ENCODE results near the gene CNTNAP2. TPM values are rescaled to one million over a fixed set of nuclear protein-coding genes. Genes with fewer than 3 reads are reported as not detected.

CNTNAP2 gene
- total RNA-seq, 1 donor from 2014 or later, result not detected

DNA sequence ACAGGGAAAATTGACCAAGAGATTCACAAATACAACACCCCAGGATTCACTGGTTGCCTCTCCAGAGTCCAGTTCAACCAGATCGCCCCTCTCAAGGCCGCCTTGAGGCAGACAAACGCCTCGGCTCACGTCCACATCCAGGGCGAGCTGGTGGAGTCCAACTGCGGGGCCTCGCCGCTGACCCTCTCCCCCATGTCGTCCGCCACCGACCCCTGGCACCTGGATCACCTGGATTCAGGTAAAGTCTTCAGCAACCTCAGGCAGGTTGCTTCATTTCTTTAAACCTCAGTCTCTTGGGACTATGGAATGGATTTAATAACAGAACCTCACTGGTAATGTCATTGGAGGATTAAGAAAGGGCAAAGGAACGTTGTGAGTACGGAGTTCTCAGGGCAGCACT, 2267.1 kb downstream of the CNTNAP2 start:
- Mint-ChIP-seq H3K36me3 (ENCODE audit: low read depth) (no peaks in the 10 kb centered on the region), H3K4me1 (ENCODE audit: low read depth) (no peaks in the 10 kb centered on the region), H3K27ac (no peak overlapping the region), H3K9me3 (no peaks in the 10 kb centered on the region), H3K27me3 (ENCODE audit: insufficient read depth) (peaks cover 3% of the 10 kb centered on the region), H3K4me3 (no peak overlapping the region)
- DNase-seq (ENCODE audit: low spot score), result no peak
- intact Hi-C loops (cut with micrococcal nuclease), result no loop called here

DNA sequence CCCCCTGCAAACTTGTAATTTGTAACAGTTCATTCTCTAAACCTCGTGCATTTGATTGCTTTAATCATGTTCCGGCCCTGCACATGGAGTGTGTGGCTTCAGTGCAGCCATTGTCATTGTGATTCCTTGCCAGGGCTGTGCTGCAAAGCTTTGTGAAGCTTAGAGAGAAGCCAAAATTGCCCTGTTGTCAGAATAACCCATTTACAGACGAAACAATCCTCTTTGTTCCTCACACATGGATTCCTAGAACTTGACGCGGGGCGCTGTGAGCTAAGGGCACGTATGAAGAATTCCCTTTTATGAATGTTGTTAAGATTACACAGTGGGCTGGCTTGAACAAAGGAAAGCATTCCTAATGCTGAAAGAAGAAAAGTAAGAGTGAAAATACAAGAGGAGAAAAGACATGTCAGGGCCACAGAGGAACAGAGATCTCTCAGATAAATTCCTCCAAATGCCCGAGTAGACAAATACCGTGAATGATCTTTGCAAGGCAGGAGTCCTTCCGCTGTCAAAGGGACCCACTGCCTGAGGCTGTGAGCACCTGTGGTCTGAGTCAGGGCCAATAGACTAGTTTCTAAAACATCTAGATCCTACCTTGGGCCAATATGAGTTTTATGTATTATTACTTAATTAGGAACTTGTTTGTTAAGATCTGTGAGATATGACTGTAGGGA, 2268.5 kb downstream of the CNTNAP2 start:
- Mint-ChIP-seq H3K9me3 (peaks cover 4% of the 10 kb centered on the region), H3K4me3 (no peak overlapping the region), H3K4me1 (ENCODE audit: low read depth) (no peaks in the 10 kb centered on the region), H3K27me3 (ENCODE audit: insufficient read depth) (peaks cover 3% of the 10 kb centered on the region), H3K36me3 (ENCODE audit: low read depth) (no peaks in the 10 kb centered on the region), H3K27ac (no peak overlapping the region)
- DNase-seq (ENCODE audit: low spot score), result no peak
- intact Hi-C loops (cut with micrococcal nuclease), result no loop called here

DNA sequence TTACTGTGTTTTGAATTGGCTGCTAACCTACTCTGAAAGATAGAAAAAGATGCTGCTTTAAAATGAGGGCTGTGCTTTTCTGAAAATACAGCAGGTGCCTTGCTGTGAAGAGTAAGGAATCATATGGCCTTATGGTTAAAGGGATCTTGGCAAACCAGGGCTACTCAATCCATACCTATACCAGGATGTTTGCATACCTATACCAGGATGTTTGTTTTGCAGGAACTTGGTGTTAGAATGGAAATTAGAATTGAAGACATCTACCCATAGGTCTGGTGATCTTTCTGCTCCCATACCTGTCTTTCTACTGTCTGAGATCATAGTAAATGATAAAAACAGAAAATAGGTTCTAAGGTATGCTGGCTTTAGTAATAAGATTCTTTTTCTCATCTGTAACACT, 2273.8 kb downstream of the CNTNAP2 start:
- no peak overlapping the region for H3K4me3 Mint-ChIP-seq
- DNase-seq (ENCODE audit: low spot score), result no peak
- peaks cover 5% of the 10 kb centered on the region for H3K27me3 Mint-ChIP-seq (ENCODE audit: insufficient read depth)
- intact Hi-C loops (cut with micrococcal nuclease), result no loop called here
- H3K9me3 Mint-ChIP-seq, result peaks cover 4% of the 10 kb centered on the region
- no peaks in the 10 kb centered on the region for H3K36me3 Mint-ChIP-seq (ENCODE audit: low read depth)
- H3K4me1 Mint-ChIP-seq (ENCODE audit: low read depth), result no peaks in the 10 kb centered on the region
- H3K27ac Mint-ChIP-seq, result no peak overlapping the region

DNA sequence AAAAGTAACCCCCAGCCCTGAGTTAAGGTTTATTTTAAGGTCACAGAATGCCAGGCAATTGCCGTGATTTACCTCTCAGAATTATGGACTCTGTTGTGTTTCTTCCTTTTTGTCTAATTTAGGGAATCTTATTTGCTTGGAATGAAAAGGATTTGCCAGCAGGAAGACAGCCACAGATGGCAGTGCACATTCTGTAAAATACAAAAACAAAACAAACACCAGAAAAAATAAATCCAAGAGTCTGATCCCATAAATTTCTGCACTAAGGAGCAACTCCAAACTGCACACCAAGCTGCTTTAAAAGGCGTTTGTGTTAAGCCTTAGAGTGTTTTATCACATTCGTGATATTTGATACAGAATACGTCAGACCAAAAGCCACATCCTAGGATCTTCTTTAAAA, 2275.0 kb downstream of the CNTNAP2 start:
- peaks cover 4% of the 10 kb centered on the region for H3K9me3 Mint-ChIP-seq
- peaks cover 5% of the 10 kb centered on the region for H3K27me3 Mint-ChIP-seq (ENCODE audit: insufficient read depth)
- no peak overlapping the region for H3K27ac Mint-ChIP-seq
- H3K4me3 Mint-ChIP-seq, result no peak overlapping the region
- H3K4me1 Mint-ChIP-seq (ENCODE audit: low read depth), result no peaks in the 10 kb centered on the region
- no peaks in the 10 kb centered on the region for H3K36me3 Mint-ChIP-seq (ENCODE audit: low read depth)
- DNase-seq (ENCODE audit: low spot score), result no peak
- intact Hi-C loops (cut with micrococcal nuclease), result no loop called here

DNA sequence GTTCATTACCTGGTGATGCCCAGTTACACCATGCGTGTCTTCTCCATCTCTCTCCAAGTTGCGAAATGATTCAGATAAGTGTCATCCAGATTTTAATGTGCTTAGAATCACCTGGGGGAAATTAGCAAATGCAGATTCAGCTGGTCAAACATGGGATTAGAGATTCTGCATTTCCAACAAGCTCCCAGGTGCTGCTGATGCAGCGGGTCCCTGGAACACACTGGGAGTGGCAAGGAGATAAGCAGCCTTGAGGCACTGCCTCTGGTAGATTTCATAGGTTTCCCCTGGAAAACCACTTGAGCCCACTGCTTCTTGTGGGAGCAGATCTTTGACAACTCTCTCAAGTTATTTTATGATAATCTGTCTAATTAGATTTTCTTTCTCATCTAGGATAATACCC, 2278.0 kb downstream of the CNTNAP2 start:
- H3K27ac Mint-ChIP-seq, result no peak overlapping the region
- no peaks in the 10 kb centered on the region for H3K36me3 Mint-ChIP-seq (ENCODE audit: low read depth)
- peaks cover 16% of the 10 kb centered on the region for H3K27me3 Mint-ChIP-seq (ENCODE audit: insufficient read depth)
- no peaks in the 10 kb centered on the region for H3K4me1 Mint-ChIP-seq (ENCODE audit: low read depth)
- H3K4me3 Mint-ChIP-seq, result no peak overlapping the region
- no peaks in the 10 kb centered on the region for H3K9me3 Mint-ChIP-seq
- DNase-seq (ENCODE audit: low spot score), result no peak
- intact Hi-C loops (cut with micrococcal nuclease), result no loop called here

DNA sequence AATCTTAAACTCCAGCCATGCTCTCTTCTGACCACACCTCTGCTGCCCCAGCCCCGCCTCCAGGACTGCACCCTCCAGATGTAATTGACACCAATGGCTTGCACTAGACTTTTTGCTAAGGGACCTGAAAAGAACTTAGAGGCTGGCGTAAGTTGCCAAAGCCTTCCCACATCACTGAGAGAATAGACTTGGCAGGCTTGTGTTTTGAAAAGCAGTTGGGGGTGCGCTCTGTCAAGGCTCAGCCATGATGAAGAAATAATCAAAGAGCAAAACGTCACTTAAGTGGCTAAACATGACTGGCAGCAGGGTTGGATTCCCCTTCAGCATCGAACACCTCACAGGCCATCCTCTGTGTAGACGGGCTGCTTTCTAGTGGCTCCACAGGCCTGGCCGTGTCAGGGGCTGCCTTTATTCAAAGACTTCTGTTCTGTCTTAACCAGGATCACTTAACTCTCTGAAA, 2278.8 kb downstream of the CNTNAP2 start:
- intact Hi-C loops (cut with micrococcal nuclease), result no loop called here
- Mint-ChIP-seq H3K27me3 (ENCODE audit: insufficient read depth) (peaks cover 17% of the 10 kb centered on the region), H3K27ac (no peak overlapping the region), H3K9me3 (no peaks in the 10 kb centered on the region), H3K4me3 (no peak overlapping the region), H3K36me3 (ENCODE audit: low read depth) (no peaks in the 10 kb centered on the region), H3K4me1 (ENCODE audit: low read depth) (no peaks in the 10 kb centered on the region)
- DNase-seq (ENCODE audit: low spot score), result no peak

DNA sequence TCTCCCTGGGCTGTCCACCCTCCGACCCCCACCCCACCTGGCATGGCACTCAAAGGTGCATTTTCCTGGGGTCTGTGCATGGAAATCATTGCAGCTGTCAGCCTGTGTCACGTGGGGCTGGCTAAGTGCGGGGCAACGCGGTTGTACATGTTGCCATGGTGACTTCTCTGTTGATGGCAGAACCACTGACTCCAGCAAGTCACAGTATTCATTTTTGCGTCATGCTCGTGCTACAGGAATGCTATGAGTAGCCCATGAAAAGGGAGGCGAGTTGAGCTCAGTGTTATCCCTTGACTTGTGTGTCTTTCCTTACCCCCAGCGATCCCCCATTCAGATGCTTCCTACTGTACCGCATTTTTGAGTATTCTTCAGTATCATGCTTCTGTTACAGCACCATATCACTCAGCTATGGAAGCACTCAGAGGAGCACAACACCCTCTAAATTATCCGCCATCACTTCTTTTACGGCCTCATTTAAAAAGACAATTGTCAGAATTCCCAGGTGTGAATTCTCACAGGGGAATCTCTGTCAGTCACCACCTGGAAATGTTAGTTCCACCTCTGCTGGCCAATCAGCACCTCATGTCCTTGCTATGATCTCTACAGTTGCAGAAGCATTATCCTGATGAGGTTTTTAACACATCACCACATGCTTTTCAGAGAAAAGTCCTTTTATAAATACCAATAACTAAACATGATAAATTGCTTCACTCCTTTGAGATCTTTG, 2279.6 kb downstream of the CNTNAP2 start:
- Mint-ChIP-seq H3K4me3 (no peak overlapping the region), H3K27me3 (ENCODE audit: insufficient read depth) (peaks cover 20% of the 10 kb centered on the region), H3K9me3 (no peaks in the 10 kb centered on the region), H3K36me3 (ENCODE audit: low read depth) (no peaks in the 10 kb centered on the region), H3K4me1 (ENCODE audit: low read depth) (no peaks in the 10 kb centered on the region), H3K27ac (no peak overlapping the region)
- intact Hi-C loops (cut with micrococcal nuclease), result no loop called here
- no peak for DNase-seq (ENCODE audit: low spot score)

DNA sequence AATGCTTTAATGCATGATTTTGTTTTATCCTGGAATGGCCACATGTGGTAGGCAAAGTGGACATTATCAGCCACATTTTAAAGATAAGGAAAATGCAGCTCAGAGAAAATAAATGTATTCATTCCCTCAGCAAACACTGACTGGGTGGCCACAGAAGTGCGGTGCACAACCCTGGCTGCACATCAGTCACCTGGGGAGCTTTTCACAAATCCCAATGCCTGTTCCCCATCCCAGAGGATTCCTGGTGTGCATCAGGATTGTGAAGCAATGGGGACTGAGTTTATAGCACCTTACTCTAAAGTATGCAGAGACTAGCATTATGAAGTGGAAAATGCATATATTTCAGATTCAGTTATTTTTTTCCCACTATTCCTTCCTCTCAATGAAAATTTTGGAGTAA, 2280.5 kb downstream of the CNTNAP2 start:
- Mint-ChIP-seq H3K27me3 (ENCODE audit: insufficient read depth) (peaks cover 22% of the 10 kb centered on the region), H3K36me3 (ENCODE audit: low read depth) (no peaks in the 10 kb centered on the region), H3K27ac (no peak overlapping the region), H3K4me3 (no peak overlapping the region), H3K9me3 (no peaks in the 10 kb centered on the region), H3K4me1 (ENCODE audit: low read depth) (no peaks in the 10 kb centered on the region)
- intact Hi-C loops (cut with micrococcal nuclease), result no loop called here
- DNase-seq (ENCODE audit: low spot score), result no peak

DNA sequence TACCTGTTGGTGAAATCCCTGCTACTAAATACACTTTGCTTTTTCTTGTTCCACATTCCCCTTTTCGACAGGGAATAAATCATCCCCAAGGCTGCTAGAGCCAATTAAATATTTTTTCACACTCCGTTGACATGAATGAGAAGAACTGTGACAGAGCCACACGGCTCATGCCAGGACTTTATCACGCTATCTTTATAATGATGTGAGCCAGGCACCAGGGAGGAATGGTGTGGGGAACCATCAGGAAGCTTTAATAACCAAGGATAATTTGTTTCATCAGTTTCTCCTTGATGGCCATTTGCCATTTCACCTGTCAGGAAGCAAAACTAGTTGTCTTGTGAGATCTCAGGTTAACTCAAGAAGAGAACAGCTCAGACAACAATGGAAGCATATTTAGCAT, 2280.9 kb downstream of the CNTNAP2 start:
- intact Hi-C loops (cut with micrococcal nuclease), result no loop called here

DNA sequence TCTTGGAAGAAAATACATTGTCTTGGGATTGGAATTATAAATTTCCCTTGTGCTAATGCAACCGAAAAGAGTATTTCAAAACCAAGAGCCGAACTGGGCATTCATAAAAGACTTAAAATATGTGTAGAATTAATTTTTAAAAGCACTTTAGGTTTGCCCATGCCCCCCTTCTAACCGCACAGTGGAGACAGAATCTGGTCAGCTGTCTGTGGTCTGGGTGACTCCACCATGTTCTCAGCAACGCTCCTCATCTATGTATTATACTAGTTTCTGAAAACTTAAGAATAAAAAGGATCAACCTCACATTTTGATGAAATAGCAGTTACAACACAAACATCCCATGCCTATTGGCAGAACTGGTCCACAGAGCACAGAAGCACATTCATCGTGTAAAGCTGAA, 2281.4 kb downstream of the CNTNAP2 start:
- H3K4me3 Mint-ChIP-seq, result no peak overlapping the region
- no peaks in the 10 kb centered on the region for H3K4me1 Mint-ChIP-seq (ENCODE audit: low read depth)
- no peak for DNase-seq (ENCODE audit: low spot score)
- H3K9me3 Mint-ChIP-seq, result no peaks in the 10 kb centered on the region
- H3K27me3 Mint-ChIP-seq (ENCODE audit: insufficient read depth), result peaks cover 22% of the 10 kb centered on the region
- no peak overlapping the region for H3K27ac Mint-ChIP-seq
- no peaks in the 10 kb centered on the region for H3K36me3 Mint-ChIP-seq (ENCODE audit: low read depth)
- intact Hi-C loops (cut with micrococcal nuclease), result no loop called here

More for the DNA sequence above, 2280.9 kb downstream of the CNTNAP2 start:
- Mint-ChIP-seq H3K36me3 (ENCODE audit: low read depth) (no peaks in the 10 kb centered on the region), H3K4me3 (no peak overlapping the region), H3K27ac (no peak overlapping the region), H3K9me3 (no peaks in the 10 kb centered on the region), H3K27me3 (ENCODE audit: insufficient read depth) (peaks cover 22% of the 10 kb centered on the region), H3K4me1 (ENCODE audit: low read depth) (no peaks in the 10 kb centered on the region)
- DNase-seq (ENCODE audit: low spot score), result no peak

DNA sequence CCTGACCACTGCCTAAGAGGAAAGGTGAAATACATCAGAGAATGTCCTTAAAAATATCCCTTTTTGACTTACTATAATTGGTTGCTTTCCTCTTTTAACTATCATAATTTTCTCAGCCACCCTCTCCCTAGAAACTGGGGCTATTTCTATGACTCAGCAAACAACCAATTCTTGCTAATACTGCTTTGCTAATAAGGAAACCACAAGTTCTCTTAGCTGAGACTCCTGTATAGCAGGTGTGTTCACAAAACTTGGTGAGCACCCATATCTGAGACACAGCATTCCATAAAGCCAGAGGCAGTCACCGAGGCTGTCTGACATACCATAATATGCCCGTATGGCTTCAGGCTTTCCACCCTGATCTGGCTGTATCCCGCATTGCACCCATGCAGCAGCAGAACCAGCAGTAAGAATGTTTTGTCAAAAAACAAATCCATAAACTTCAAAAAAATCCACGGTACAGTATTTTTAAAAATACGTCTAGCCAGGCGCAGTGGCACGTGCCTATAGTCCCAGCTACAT, 2282.3 kb downstream of the CNTNAP2 start:
- Mint-ChIP-seq H3K9me3 (no peaks in the 10 kb centered on the region), H3K27me3 (ENCODE audit: insufficient read depth) (peaks cover 22% of the 10 kb centered on the region), H3K4me3 (no peak overlapping the region), H3K27ac (no peak overlapping the region), H3K4me1 (ENCODE audit: low read depth) (no peaks in the 10 kb centered on the region), H3K36me3 (ENCODE audit: low read depth) (no peaks in the 10 kb centered on the region)
- intact Hi-C loops (cut with micrococcal nuclease), result no loop called here
- no peak for DNase-seq (ENCODE audit: low spot score)

DNA sequence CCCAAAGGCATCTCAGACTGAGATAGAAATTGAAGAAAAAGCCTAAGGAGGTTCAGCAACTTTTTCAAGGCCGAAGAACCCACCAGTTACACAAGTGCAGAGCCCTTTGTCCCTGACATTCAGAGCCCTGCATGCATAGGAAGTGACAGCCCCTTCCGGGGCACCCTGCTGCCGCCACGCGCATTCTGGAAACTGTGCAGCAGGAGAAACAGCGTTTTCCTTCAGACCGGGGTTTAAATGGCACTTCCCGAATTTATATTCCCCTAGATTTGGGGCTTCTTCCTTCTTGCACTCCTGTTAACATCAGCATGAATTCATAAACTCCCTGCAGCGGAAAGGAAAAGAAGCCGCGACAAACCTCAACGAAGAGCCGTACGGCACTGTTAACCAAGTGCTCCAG, 2283.5 kb downstream of the CNTNAP2 start:
- H3K4me1 Mint-ChIP-seq (ENCODE audit: low read depth), result no peaks in the 10 kb centered on the region
- no peak for DNase-seq (ENCODE audit: low spot score)
- no peaks in the 10 kb centered on the region for H3K9me3 Mint-ChIP-seq
- no peaks in the 10 kb centered on the region for H3K36me3 Mint-ChIP-seq (ENCODE audit: low read depth)
- H3K4me3 Mint-ChIP-seq, result peak overlapping the region; percentile 11
- intact Hi-C loops (cut with micrococcal nuclease), result no loop called here
- peaks cover 21% of the 10 kb centered on the region for H3K27me3 Mint-ChIP-seq (ENCODE audit: insufficient read depth)
- no peak overlapping the region for H3K27ac Mint-ChIP-seq

DNA sequence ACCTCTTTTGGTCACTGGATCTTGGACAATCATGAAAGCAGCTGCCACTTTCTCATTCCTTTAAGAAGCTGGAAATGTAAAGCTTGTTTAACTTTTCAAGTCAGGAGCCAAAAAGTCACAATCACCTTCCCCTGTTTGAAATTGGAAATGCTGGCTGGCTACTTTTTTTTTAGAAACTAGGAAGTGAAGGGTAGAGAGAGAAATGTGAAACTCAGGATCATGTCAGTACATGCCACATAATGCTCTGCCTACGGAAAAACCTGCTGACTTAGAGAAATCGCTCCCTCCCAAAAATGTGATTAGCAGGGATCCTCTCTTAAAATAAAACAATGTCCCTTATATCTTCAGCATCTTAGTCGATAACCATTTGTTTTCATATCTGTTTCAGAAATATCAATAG, 2285.6 kb downstream of the CNTNAP2 start:
- H3K4me1 Mint-ChIP-seq (ENCODE audit: low read depth), result no peaks in the 10 kb centered on the region
- no peak overlapping the region for H3K27ac Mint-ChIP-seq
- H3K27me3 Mint-ChIP-seq (ENCODE audit: insufficient read depth), result peaks cover 18% of the 10 kb centered on the region
- H3K4me3 Mint-ChIP-seq, result no peak overlapping the region
- no peak for DNase-seq (ENCODE audit: low spot score)
- intact Hi-C loops (cut with micrococcal nuclease), result no loop called here
- H3K9me3 Mint-ChIP-seq, result no peaks in the 10 kb centered on the region
- no peaks in the 10 kb centered on the region for H3K36me3 Mint-ChIP-seq (ENCODE audit: low read depth)
